Measurements from ENCODE around the gene CDC42EP4.

Gene CDC42EP4

DNA sequence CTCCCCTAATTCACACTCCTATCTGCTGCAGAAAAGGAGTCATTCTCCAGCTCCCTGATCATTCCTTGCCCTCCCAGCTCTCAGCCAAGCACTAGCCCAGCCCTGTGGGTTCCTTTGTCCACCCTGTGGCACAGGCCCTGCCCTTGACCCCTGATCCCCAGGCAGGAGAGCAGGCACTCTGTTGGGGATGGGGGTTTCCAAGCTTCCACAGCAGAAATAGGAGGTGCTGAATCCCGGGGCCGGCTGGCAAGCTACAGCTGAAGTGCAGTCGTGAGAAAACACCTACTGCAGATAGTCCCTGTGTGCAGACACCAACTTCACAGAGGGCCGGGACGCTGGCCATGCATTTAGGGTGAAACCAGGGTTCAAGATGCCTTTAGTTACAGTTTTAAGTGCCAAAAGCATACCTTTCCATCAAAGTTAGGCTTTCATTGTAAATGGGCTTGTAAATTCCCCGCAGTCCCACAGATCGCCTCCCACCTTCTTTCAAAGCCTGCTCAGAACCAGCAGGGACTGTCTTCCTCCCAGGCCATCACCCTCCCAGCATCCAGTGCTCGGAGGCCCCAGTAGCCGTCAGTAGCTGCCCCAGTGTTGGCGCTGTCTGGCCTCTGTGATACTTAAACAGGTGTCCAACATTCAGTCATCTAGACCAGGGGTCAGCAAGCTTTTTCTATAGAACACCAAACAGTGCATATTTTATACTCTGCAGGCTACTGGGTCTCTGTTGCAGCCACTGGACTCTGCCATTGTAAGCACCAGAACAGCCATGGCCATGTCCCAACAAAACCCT is 60.8 kb downstream of the CDC42EP4 start:
- DNase-seq (ENCODE audit: low read depth) = no peak

- DNase-seq (ENCODE audit: low read depth) = no peak
These were observed 62.1 kb downstream of the CDC42EP4 start for GRCh38 chr17:73249700-73250099.

GRCh38 chr17:73248532-73248931 is 63.3 kb downstream of the CDC42EP4 start:
- no peak for DNase-seq (ENCODE audit: low read depth)

DNA sequence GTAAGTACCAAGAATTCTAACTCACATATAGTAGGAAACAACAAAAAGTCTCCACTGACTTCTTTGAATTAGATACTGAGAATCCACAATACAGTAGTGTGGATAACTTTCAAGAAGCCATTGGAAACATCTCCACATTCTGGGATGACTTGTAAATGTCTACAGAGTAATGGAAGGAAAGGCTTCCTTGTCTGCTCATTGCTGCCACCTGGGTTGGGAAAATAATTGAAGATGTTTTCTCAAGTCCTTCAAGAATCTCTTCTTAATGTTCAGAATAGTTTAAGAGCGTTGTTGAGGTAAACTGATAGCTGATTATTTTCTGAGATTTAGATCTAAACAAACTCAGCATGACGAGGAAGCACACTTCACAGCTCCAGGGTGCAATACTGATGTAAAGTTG is 64.1 kb downstream of the CDC42EP4 start:
- DNase-seq (ENCODE audit: low read depth) = peak; percentile 27

DNA sequence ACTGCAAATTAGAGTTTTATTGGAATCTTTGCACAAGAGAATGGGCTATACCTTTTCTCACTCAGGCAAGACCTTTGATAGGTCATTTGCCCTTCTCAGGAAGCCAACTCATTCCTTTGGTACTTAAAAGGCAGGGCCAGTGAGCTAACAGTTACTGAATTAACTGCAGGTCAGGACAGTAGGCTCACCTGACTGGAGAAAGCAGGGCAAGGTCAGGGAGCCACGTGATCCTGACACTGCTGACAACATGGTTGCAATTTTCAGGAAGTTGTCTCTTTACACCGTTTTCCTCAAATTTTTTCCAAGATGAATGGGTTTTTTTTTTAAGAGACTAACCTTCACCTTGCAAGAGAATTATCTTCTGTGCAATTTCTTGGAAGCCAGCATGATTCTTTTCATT is 71.2 kb downstream of the CDC42EP4 start:
- DNase-seq (ENCODE audit: low read depth) = no peak

DNA sequence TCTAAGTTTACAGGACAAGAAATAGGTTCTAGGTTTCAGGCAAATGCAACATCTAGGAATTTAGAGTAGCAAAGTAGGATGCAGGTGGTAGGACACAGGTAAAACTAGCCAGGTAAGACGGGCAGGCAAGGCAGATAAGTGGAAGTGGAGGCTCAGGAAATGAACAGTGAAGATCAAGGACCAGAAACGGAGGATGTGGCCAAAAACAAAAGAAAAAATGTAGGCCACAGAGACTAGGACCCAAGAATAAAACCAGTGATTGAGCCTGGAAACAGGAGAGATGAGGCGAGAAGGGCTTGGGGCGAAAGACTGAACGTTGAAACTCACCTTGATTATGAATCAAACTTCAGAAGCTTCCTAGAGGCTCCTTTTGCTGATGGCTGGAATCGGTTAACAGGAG is 74.1 kb downstream of the CDC42EP4 start:
- no peak for DNase-seq (ENCODE audit: low read depth)

GRCh38 chr17:73234736-73235135 is 77.1 kb downstream of the CDC42EP4 start:
- DNase-seq (ENCODE audit: low read depth) = no peak

All from EH (cell line).